WTC11 (cell line): Measurements from ENCODE around the gene DAPK1. TPM values are rescaled to one million over a fixed set of nuclear protein-coding genes. Genes with fewer than 3 reads are reported as not detected.
A peak's percentile ranks its signal among the peaks of the same experiment; 100 is the strongest.

ENCODE experiments used
- ATAC-seq: fragments of 200-7000 bp; cut with Tn5 transposase; 2 replicates; pipeline ENCODE4 v1.10.0; 2021; ENCODE audit warnings: mild to moderate bottlenecking, moderate library complexity
- CTCF ChIA-PET: fragments of 300-600 bp; sonication (Branson Sonifier 250); formaldehyde crosslinking; loops from one replicate; lab custom pipeline; 2021; ENCODE audit warnings: antibody characterized with exemption; lab: Charles Lee
- POLR2A ChIA-PET: fragments of 350-600 bp; sonication (Branson Sonifier 250); formaldehyde crosslinking; loops from one replicate; lab custom pipeline; 2021; ENCODE audit warnings: antibody characterized with exemption; lab: Charles Lee
- DNase-seq: peaks from one replicate; pipeline ENCODE4 v3.0.0; 2021; ENCODE audit warnings: low spot score
- H3K27ac Mint-ChIP-seq: 2 replicates; pipeline ENCODE4 v1.8.0; 2021; ENCODE audit warnings: mixed read lengths
- H3K27me3 Mint-ChIP-seq: 2 replicates; pipeline ENCODE4 v1.8.0; 2021; ENCODE audit warnings: low read depth, mild to moderate bottlenecking, moderate library complexity, mixed read lengths
- H3K36me3 Mint-ChIP-seq: 2 replicates; pipeline ENCODE4 v1.8.0; 2021; ENCODE audit warnings: mixed read lengths
- H3K4me1 Mint-ChIP-seq: 2 replicates; pipeline ENCODE4 v1.8.0; 2022; ENCODE audit warnings: mixed read lengths
- H3K4me3 Mint-ChIP-seq: 2 replicates; pipeline ENCODE4 v1.8.0; 2021; ENCODE audit warnings: mild to moderate bottlenecking, moderate library complexity, mixed read lengths
- H3K9me3 Mint-ChIP-seq: 2 replicates; pipeline ENCODE4 v1.8.0; 2021; ENCODE audit warnings: mixed read lengths
- CREB1 ChIP-seq: sonication (generic); formaldehyde crosslinking; IDR thresholded peaks from 2 replicates; pipeline ENCODE4 v1.8.0; 2023; ENCODE audit warnings: mild to moderate bottlenecking, missing genetic modification reagents
- EMX1 ChIP-seq: fragments of 250-450 bp; sonication (Bioruptor Pico); IDR thresholded peaks from 2 replicates; pipeline ENCODE4 v1.8.0; 2021; ENCODE audit warnings: mild to moderate bottlenecking
- GABPB1 ChIP-seq: sonication (generic); formaldehyde crosslinking; IDR thresholded peaks from 2 replicates; pipeline ENCODE4 v1.8.1; 2023; ENCODE audit warnings: mild to moderate bottlenecking, missing genetic modification reagents
- GRHL2 ChIP-seq: fragments of 250-450 bp; sonication (Bioruptor Pico); IDR thresholded peaks from 2 replicates; pipeline ENCODE4 v1.8.0; 2022; ENCODE audit warnings: mild to moderate bottlenecking, moderate library complexity; ENCODE audit not compliant: insufficient replicate concordance, severe bottlenecking
- GTF2I ChIP-seq: fragments of 250-450 bp; sonication (Bioruptor Pico); conservative IDR thresholded peaks from 2 replicates; pipeline ENCODE4 v1.4.0; 2021; ENCODE audit warnings: mild to moderate bottlenecking
- MYBL2 ChIP-seq: sonication (generic); formaldehyde crosslinking; IDR thresholded peaks from 2 replicates; pipeline ENCODE4 v1.8.1; 2023; ENCODE audit warnings: mild to moderate bottlenecking, moderate library complexity, missing genetic modification reagents
- NFATC4 ChIP-seq: fragments of 250-450 bp; sonication (Bioruptor Pico); IDR thresholded peaks from 2 replicates; pipeline ENCODE4 v1.9.0; 2021; ENCODE audit warnings: mild to moderate bottlenecking
- NFE2L1 ChIP-seq: sonication (generic); formaldehyde crosslinking; IDR thresholded peaks from 2 replicates; pipeline ENCODE4 v1.8.1; 2023; ENCODE audit warnings: missing genetic modification reagents
- NR3C1 ChIP-seq: sonication (generic); formaldehyde crosslinking; conservative IDR thresholded peaks from 2 replicates; pipeline ENCODE4 v1.8.1; 2023; ENCODE audit warnings: low read depth, mild to moderate bottlenecking, missing genetic modification reagents
- PRDM15 ChIP-seq: sonication (generic); formaldehyde crosslinking; IDR thresholded peaks from 2 replicates; pipeline ENCODE4 v1.8.0; 2022; ENCODE audit warnings: missing genetic modification reagents
- PRRX2 ChIP-seq: fragments of 250-450 bp; sonication (Bioruptor Pico); IDR thresholded peaks from 2 replicates; pipeline ENCODE4 v1.8.0; 2021; ENCODE audit warnings: mild to moderate bottlenecking
- TCF7 ChIP-seq: sonication (generic); formaldehyde crosslinking; IDR thresholded peaks from 2 replicates; pipeline ENCODE4 v1.8.0; 2022; ENCODE audit warnings: mild to moderate bottlenecking, low read depth, missing genetic modification reagents, moderate library complexity
- TEAD1 ChIP-seq: sonication (generic); formaldehyde crosslinking; IDR thresholded peaks from 2 replicates; pipeline ENCODE4 v1.8.0; 2022; ENCODE audit warnings: mild to moderate bottlenecking, missing genetic modification reagents
- TP53 ChIP-seq: sonication (generic); formaldehyde crosslinking; IDR thresholded peaks from 2 replicates; pipeline ENCODE4 v1.8.1; 2023; ENCODE audit warnings: mild to moderate bottlenecking, missing genetic modification reagents
- ZNF138 ChIP-seq: sonication (generic); formaldehyde crosslinking; conservative IDR thresholded peaks from 2 replicates; pipeline ENCODE4 v1.8.1; 2022; ENCODE audit warnings: mild to moderate bottlenecking, moderate library complexity, missing genetic modification reagents
- ZNF219 ChIP-seq: sonication (generic); formaldehyde crosslinking; IDR thresholded peaks from 2 replicates; pipeline ENCODE4 v1.8.0; 2023; ENCODE audit warnings: missing genetic modification reagents, mild to moderate bottlenecking, borderline replicate concordance
- total RNA-seq: library from RNA; stranded (reverse); gene quantifications from 3 replicates; pipeline ENCODE4 v1.2.3, GENCODE V29; 2021
- TF ChIP-seq, protein P1 (sequence below): sonication (generic); formaldehyde crosslinking; IDR thresholded peaks from 2 replicates; pipeline ENCODE4 v1.8.1; 2023; ENCODE audit warnings: mild to moderate bottlenecking, moderate library complexity, missing genetic modification reagents
- TF ChIP-seq, protein P2 (sequence below): sonication (generic); formaldehyde crosslinking; IDR thresholded peaks from 2 replicates; pipeline ENCODE4 v1.8.1; 2023; ENCODE audit warnings: mild to moderate bottlenecking, missing genetic modification reagents, moderate library complexity
- TF ChIP-seq, protein P3 (sequence below): sonication (generic); formaldehyde crosslinking; IDR thresholded peaks from 2 replicates; pipeline ENCODE4 v1.8.1; 2022; ENCODE audit warnings: mild to moderate bottlenecking, missing genetic modification reagents, moderate library complexity, borderline replicate concordance
- TF ChIP-seq, protein P4 (sequence below): fragments of 250-450 bp; sonication (Bioruptor Pico); IDR thresholded peaks from 2 replicates; pipeline ENCODE4 v1.9.0; 2021; ENCODE audit warnings: mild to moderate bottlenecking

The DAPK1 gene
- total RNA-seq, 1 experiment from 2014 or later: 129 TPM

DNA sequence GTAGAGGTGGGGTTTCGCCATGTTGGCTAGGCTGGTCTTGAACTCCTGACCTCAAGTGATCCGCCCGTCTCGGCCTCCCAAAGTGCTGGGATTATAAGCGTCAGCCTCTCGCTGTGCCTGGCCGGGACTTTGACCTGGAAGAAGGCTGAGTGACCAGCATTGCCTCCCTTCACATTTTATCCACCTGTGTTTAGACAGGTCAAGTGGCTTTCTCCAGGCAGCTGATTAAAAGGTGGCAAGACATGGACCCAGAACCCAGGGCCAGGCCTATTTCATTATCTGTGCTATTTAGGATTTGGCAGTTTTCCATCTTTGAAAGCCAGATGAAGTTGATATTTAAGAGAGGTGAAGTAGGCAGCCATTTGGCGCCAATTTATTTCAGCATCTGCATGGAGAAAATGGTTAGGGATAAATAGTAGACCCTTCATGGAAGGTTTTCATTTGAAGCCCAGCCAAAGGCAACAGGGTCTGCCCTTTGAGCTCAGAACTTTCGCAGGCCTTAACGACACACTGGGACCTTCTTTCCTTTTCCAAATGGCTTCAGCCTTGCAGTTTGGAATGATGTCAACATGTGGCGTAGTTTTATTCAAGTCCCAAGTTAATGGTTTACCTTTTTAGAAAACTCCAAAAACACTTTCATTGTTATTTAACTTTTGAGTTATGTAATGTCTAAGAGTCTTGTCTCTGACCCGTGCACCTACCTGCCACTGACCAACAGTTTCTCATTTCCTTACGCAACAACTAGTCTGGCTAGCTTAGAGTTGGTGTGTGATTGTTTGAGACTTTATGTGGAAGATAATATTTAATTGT lies 8.4 kb downstream of the DAPK1 start:
- CTCF ChIA-PET: interaction anchor here (0.8 kb wide), 1 partner anchor 169 kb away, joined by 3 read pairs; no protein-coding TSS in a partner anchor
- peaks cover 28% of the 10 kb centered on the region for H3K4me1 Mint-ChIP-seq
- H3K4me3 Mint-ChIP-seq: no peak overlapping the region
- no peak overlapping the region for H3K27ac Mint-ChIP-seq
- no peaks in the 10 kb centered on the region for H3K27me3 Mint-ChIP-seq
- ATAC-seq (no peak), DNase-seq (no peak)
- POLR2A ChIA-PET: no interaction called here
- peaks cover 58% of the 10 kb centered on the region for H3K36me3 Mint-ChIP-seq
- TF ChIP-seq EMX1 (no peak), GABPB1 (CRISPR knock-in tag) (peak; percentile 57)
- H3K9me3 Mint-ChIP-seq: no peaks in the 10 kb centered on the region

DNA sequence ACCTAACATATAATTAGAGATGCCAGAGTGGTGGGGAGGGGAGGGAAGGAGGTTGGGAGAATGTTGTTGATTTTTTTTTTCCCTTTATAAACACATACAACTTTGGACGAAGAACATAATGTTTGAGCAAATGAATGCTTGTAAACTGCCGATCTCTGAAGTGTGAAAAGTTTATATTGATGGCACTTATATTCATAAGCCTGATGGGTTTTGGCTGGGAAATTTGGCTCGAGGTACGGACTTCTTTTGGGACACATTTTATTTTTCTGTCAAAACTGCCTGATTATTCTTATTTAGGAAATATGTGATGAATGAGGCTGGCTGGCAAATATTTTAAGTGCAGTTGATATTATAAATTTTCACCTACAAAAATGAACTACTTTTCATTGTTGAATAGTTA lies 9.9 kb downstream of the DAPK1 start:
- H3K4me1 Mint-ChIP-seq: peaks cover 24% of the 10 kb centered on the region
- no peaks in the 10 kb centered on the region for H3K9me3 Mint-ChIP-seq
- no peak for TF ChIP-seq GTF2I (CRISPR knock-in tag)
- TF ChIP-seq TEAD1 (CRISPR knock-in tag): no peak
- TF ChIP-seq, all 79 proteins: peak for 0
- CTCF ChIA-PET: no interaction called here
- Mint-ChIP-seq H3K4me3 (no peak overlapping the region), H3K36me3 (peaks cover 66% of the 10 kb centered on the region), H3K27ac (no peak overlapping the region), H3K27me3 (no peaks in the 10 kb centered on the region)
- DNase-seq (no peak), ATAC-seq (no peak)
- POLR2A ChIA-PET: no interaction called here

GRCh38 chr9:87510252-87510683 lies 12.6 kb downstream of the DAPK1 start:
- CTCF ChIA-PET: no interaction called here
- no peak for ATAC-seq
- peak overlapping the region; percentile 54; the same call in 1 of the 2 replicates for H3K27ac Mint-ChIP-seq
- no peak for DNase-seq
- H3K4me3 Mint-ChIP-seq: no peak overlapping the region
- H3K4me1 Mint-ChIP-seq: peaks cover 29% of the 10 kb centered on the region
- H3K9me3 Mint-ChIP-seq: no peaks in the 10 kb centered on the region
- H3K36me3 Mint-ChIP-seq: peaks cover 65% of the 10 kb centered on the region
- no peaks in the 10 kb centered on the region for H3K27me3 Mint-ChIP-seq
- POLR2A ChIA-PET: no interaction called here
- TF ChIP-seq TP53 (CRISPR knock-in tag) (no peak), ZNF219 (CRISPR knock-in tag) (no peak), PRRX2 (no peak), NFATC4 (CRISPR knock-in tag) (no peak), TCF7 (CRISPR knock-in tag) (no peak), GTF2I (CRISPR knock-in tag) (no peak), CREB1 (CRISPR knock-in tag) (no peak), NR3C1 (no peak), PRDM15 (no peak), ZNF138 (CRISPR knock-in tag) (no peak), MYBL2 (CRISPR knock-in tag) (no peak), GRHL2 (CRISPR knock-in tag) (no peak), NFE2L1 (CRISPR knock-in tag) (no peak)
- TF ChIP-seq, protein P1, sequence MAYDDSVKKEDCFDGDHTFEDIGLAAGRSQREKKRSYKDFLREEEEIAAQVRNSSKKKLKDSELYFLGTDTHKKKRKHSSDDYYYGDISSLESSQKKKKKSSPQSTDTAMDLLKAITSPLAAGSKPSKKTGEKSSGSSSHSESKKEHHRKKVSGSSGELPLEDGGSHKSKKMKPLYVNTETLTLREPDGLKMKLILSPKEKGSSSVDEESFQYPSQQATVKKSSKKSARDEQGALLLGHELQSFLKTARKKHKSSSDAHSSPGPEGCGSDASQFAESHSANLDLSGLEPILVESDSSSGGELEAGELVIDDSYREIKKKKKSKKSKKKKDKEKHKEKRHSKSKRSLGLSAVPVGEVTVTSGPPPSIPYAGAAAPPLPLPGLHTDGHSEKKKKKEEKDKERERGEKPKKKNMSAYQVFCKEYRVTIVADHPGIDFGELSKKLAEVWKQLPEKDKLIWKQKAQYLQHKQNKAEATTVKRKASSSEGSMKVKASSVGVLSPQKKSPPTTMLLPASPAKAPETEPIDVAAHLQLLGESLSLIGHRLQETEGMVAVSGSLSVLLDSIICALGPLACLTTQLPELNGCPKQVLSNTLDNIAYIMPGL (CRISPR knock-in tag): no peak
- TF ChIP-seq, protein P2, sequence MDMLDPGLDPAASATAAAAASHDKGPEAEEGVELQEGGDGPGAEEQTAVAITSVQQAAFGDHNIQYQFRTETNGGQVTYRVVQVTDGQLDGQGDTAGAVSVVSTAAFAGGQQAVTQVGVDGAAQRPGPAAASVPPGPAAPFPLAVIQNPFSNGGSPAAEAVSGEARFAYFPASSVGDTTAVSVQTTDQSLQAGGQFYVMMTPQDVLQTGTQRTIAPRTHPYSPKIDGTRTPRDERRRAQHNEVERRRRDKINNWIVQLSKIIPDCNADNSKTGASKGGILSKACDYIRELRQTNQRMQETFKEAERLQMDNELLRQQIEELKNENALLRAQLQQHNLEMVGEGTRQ (CRISPR knock-in tag): no peak
- TF ChIP-seq, protein P3, sequence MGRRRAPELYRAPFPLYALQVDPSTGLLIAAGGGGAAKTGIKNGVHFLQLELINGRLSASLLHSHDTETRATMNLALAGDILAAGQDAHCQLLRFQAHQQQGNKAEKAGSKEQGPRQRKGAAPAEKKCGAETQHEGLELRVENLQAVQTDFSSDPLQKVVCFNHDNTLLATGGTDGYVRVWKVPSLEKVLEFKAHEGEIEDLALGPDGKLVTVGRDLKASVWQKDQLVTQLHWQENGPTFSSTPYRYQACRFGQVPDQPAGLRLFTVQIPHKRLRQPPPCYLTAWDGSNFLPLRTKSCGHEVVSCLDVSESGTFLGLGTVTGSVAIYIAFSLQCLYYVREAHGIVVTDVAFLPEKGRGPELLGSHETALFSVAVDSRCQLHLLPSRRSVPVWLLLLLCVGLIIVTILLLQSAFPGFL: no peak
- TF ChIP-seq, protein P4, sequence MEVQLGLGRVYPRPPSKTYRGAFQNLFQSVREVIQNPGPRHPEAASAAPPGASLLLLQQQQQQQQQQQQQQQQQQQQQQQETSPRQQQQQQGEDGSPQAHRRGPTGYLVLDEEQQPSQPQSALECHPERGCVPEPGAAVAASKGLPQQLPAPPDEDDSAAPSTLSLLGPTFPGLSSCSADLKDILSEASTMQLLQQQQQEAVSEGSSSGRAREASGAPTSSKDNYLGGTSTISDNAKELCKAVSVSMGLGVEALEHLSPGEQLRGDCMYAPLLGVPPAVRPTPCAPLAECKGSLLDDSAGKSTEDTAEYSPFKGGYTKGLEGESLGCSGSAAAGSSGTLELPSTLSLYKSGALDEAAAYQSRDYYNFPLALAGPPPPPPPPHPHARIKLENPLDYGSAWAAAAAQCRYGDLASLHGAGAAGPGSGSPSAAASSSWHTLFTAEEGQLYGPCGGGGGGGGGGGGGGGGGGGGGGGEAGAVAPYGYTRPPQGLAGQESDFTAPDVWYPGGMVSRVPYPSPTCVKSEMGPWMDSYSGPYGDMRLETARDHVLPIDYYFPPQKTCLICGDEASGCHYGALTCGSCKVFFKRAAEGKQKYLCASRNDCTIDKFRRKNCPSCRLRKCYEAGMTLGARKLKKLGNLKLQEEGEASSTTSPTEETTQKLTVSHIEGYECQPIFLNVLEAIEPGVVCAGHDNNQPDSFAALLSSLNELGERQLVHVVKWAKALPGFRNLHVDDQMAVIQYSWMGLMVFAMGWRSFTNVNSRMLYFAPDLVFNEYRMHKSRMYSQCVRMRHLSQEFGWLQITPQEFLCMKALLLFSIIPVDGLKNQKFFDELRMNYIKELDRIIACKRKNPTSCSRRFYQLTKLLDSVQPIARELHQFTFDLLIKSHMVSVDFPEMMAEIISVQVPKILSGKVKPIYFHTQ: no peak
